ENCODE results near the gene TSR3.

TSR3 gene

GRCh38 chr16:1327619-1327947 lies 24.1 kb downstream of the TSR3 start:
- TF ChIP-seq SNAI2 (CRISPR knock-in tag; IDR thresholded peaks at IDR 0.05) (no peak), ZNF565 (CRISPR knock-in tag; conservative IDR thresholded peaks at IDR 0.05; ENCODE audit: low read depth) (no peak), ZC3H10 (CRISPR knock-in tag; IDR thresholded peaks at IDR 0.05) (no peak), ZNF70 (CRISPR knock-in tag; IDR thresholded peaks at IDR 0.05) (no peak), CREB5 (CRISPR knock-in tag; IDR thresholded peaks at IDR 0.05; ENCODE audit: low read depth) (no peak), POU6F1 (CRISPR knock-in tag; IDR thresholded peaks at IDR 0.05; ENCODE audit: borderline replicate concordance, low read depth) (no peak), TSHZ2 (CRISPR knock-in tag; IDR thresholded peaks at IDR 0.05) (no peak), PPARA (CRISPR knock-in tag; IDR thresholded peaks at IDR 0.05; ENCODE audit: borderline replicate concordance) (no peak), ZFP30 (CRISPR knock-in tag; IDR thresholded peaks at IDR 0.05) (no peak), CSDC2 (CRISPR knock-in tag; IDR thresholded peaks at IDR 0.05) (no peak), CSRNP3 (CRISPR knock-in tag; IDR thresholded peaks at IDR 0.05) (no peak), GLIS3 (CRISPR knock-in tag; IDR thresholded peaks at IDR 0.05) (no peak), TCF4 (CRISPR knock-in tag; IDR thresholded peaks at IDR 0.05; ENCODE audit: borderline replicate concordance) (no peak), BACH2 (CRISPR knock-in tag; IDR thresholded peaks at IDR 0.05; ENCODE audit: borderline replicate concordance) (no peak), OSR1 (CRISPR knock-in tag; IDR thresholded peaks at IDR 0.05) (no peak), TOX (CRISPR knock-in tag; IDR thresholded peaks at IDR 0.05; ENCODE audit: borderline replicate concordance) (no peak)
- ATAC-seq = no peak

GRCh38 chr16:1326946-1327618 lies 24.6 kb downstream of the TSR3 start:
- no peak for ATAC-seq
- TF ChIP-seq ZNF565 (CRISPR knock-in tag; conservative IDR thresholded peaks at IDR 0.05; ENCODE audit: low read depth) (no peak), ISL1 (CRISPR knock-in tag; IDR thresholded peaks at IDR 0.05) (no peak), PPARA (CRISPR knock-in tag; IDR thresholded peaks at IDR 0.05; ENCODE audit: borderline replicate concordance) (no peak), PATZ1 (CRISPR knock-in tag; IDR thresholded peaks at IDR 0.05; ENCODE audit: borderline replicate concordance) (no peak)

GRCh38 chr16:1326391-1326790 lies 25.3 kb downstream of the TSR3 start:
- no peak for ATAC-seq

More at GRCh38 chr16:1326391-1326790, 25.3 kb downstream of the TSR3 start:
- TF ChIP-seq TSHZ2 (CRISPR knock-in tag; IDR thresholded peaks at IDR 0.05) (no peak), PPARA (CRISPR knock-in tag; IDR thresholded peaks at IDR 0.05; ENCODE audit: borderline replicate concordance) (no peak)
